ELF-1 (cell line): ENCODE results near the gene FBXO41.

ENCODE experiments used
- DNase-seq: peaks from one replicate; pipeline ENCODE4 v3.0.0-alpha.2; 2016; ENCODE audit warnings: low read depth, low spot score

FBXO41 gene, protein sequence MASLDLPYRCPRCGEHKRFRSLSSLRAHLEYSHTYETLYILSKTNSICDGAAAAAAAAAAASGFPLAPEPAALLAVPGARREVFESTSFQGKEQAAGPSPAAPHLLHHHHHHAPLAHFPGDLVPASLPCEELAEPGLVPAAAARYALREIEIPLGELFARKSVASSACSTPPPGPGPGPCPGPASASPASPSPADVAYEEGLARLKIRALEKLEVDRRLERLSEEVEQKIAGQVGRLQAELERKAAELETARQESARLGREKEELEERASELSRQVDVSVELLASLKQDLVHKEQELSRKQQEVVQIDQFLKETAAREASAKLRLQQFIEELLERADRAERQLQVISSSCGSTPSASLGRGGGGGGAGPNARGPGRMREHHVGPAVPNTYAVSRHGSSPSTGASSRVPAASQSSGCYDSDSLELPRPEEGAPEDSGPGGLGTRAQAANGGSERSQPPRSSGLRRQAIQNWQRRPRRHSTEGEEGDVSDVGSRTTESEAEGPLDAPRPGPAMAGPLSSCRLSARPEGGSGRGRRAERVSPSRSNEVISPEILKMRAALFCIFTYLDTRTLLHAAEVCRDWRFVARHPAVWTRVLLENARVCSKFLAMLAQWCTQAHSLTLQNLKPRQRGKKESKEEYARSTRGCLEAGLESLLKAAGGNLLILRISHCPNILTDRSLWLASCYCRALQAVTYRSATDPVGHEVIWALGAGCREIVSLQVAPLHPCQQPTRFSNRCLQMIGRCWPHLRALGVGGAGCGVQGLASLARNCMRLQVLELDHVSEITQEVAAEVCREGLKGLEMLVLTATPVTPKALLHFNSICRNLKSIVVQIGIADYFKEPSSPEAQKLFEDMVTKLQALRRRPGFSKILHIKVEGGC

DNA sequence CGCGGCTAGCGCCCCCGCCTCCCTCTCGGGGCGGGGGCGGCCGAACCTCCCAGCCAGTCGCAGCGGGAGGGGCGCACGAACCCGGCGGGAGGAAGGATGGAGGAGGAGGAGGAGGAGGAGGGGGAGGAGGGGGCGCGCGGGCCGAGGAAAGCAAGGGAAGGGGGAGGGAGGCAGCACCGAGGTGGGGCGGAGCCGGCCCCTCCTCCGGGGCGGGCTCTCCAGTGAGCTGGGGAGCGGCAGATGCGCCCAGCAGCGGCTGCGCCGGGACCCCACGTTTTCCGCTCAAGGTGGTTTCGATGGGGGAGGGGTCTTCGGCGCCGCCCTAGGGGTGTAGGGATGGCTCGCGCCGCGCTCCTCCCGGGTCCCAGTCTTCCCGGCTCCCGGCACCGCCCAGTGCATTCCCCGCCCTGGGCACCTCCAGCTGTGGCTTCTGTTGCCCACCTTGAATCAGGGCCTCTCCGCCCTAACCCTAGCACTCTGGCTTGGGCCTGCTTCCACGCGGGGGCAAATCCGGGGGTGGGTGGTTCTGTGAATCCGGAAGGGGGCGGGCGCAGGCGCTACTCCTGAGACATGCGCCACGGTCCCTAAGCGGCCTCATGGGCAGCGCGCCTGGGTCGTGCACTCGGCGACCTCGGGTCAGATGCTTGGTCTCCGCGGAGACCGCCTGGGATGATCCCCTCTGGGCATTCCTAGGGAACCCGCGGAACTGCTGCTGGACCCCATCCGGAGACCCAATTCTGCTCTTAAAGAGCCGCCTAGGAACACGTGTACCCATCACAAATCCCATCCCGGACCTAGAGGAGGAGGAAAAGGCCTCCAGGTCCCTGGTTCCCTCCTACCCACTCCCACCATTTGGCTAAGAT is at the start of gene FBXO41:
Gene FBXO41, minus strand, starts transcription at position 183 of the 863 bp plus-strand sequence. CDS start 14,848 bp downstream, outside the sequence.
- peak; percentile 31 for DNase-seq

DNA sequence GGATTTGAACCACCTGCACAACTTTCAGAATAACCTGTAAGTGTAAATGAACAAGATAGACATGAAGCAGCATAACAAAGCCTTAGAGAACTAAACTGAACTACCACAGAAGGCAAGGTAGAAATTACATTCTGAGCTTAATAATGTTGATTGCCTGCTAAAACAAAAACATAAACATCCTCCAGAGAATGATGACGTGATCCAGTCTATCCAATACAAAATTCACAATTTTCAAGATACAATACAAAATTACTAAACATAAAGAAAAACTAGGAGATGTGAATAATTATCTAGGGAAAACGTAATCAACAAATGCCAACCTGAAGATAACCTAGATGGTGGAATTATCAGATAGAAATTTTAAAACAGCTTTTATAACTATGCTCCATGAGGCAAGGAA is 49.8 kb upstream of the FBXO41 start:
- DNase-seq: no peak

DNA sequence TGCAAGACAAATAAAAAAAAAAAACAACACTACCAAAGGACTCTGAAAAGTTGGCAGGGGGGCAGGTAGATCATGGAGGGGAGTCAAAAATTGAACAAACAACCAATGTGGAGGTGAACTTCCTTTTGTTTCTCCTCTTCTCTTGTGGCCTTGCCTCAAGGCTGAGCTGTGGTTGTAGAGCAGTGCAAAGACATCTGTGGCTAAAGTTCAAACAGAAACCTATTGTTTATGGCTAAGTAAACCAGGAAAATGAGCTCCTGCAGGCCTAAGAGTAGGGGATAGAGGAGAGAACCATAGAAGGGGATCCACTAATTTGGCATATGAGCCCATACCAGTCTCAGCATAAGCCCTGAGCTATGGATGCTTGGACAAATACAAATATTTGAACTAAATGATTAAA is 49.3 kb upstream of the FBXO41 start:
- DNase-seq: no peak

DNA sequence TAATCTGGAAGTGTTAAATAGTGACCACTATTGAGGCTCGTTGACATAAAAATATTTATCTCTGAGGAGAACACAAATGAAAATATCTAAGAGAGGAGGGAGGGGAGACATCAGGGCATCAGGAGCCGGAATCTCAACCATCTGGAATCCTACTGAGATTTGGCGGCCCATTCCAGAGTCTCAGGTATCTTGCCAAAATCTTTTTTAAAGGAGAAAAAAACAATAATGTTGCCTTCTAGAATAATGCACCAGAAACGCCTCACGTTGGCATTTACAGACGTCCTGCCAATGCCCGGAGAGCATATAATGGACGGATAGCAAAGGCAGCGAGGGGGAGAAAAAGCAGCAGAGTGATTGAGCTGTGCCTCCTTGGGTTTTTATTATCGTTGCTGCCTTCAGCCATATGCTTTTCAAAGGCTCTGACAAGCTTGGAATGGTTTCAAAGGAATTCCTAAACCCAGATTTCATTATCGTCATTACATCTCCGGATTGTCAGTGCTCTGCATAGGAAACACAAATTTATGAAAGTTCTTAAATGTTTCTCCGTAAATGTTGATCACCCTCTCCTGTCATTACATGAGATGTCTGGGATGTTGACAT is 39.9 kb upstream of the FBXO41 start:
- DNase-seq: no peak

DNA sequence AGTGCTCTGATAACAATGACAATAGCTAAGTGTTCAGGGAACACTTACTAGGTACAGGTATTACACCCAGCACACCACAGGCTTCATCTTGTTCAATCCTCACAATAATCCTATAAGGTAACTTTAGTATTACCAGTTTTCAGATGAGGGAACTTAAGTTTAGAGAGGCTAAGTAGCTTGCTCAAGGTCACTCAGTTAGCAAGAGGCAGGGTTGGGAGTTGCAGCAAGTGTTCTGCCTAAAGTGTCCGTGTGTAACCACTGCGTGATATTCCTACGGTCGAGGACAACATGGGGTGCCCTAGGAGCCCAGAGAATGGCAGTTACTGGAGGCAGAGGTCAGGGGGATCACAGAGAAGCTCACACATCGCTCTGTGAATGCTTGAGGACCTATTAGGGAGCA is 39.3 kb upstream of the FBXO41 start:
- no peak for DNase-seq

DNA sequence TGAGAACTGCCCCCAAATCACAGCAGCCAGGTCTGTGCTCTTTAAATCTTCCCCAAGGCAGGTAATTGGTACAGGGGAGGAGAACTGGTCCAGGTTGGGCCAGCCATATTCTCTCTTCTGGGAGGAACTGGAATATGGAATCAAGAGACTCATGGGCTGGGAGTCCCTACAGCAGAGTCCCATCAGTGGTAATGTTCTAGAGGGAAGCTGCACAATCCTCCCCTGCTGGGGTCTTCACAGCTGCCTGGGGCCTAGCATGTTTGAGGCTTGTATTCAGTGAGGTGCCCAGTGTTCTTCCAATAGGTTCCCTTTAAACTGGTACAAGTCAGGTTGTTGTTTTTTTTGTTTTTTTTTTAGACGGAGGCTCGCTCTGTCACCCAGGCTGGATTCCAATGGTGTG is 30.2 kb upstream of the FBXO41 start:
- no peak for DNase-seq

DNA sequence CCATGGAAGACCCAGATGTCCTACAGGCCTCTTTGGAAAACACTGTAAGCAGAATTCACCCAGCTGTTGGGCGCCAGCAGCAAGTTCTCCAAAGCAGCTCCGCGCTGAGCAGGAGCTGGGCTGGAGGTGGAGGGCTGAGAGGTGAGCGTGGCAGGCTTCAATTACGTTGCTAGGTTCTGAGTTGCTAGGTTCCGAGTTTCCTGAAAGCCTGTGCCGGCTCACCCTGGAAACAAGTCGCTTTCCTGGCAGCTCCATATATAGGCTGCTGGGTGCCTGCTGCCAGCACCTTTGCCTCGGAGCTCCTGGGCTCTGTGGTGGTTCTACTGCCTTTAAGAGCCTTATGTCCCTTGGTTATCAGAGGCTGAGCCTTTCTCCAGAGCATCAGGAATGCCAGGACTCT is 23.4 kb upstream of the FBXO41 start:
- DNase-seq: no peak

DNA sequence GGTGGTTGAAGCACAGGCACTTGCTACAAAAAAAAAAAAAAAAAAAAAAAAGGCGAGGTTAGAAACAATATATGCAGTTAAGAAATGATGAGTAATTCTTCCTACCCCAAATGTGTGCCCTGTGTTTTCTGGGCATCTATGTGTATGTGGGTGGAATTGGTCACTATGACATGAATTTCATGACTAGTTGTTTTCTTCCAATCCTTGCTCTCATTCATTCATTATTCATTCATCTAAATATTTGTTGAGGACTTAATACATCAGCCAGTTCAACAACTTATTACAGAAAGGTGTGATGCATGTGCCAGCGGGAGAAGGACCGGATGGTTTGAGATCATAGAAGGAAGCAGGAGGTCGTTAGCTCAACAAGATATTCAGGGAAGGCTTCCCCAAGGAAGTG is 17.4 kb upstream of the FBXO41 start:
- DNase-seq: no peak

DNA sequence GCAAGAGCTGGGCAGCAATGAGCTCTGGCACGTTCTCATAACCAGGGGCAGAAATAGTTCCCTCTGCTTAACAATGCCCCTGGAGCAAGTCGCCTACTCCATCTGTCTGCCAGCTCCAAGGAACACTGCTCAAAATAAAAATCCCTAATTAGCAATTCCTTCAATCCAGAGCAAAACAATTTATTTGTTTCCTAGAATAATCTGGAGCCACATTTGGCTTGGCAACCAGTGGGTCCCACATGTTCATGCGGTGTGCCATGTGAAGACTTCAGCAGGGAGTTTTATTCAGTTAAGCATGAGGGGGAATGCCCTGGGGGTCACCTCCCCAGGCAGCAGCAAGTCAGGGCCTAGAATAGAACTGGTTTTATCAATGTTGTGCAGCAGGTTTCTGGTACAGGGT is 16.6 kb upstream of the FBXO41 start:
- DNase-seq: peak; percentile 11

DNA sequence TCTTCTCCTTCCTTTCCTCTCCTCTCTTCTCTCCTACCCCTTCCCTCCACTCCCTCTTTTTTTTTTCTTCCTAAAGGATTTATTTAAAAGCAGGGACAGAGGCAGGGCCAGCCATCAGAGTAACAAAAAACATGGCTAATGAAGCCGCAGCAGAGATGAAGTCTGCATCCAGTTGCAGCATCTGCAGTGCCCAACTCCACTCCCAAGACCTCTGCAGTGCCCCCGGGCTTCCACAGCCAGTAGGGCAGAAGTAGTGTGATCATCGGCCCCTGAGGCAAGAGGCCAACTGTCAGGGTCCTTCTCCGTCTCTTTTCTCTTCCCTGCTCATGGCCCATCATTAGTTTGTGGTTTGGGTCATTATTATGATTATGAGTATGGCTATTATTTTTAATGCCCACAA is 13.3 kb upstream of the FBXO41 start:
- no peak for DNase-seq

DNA sequence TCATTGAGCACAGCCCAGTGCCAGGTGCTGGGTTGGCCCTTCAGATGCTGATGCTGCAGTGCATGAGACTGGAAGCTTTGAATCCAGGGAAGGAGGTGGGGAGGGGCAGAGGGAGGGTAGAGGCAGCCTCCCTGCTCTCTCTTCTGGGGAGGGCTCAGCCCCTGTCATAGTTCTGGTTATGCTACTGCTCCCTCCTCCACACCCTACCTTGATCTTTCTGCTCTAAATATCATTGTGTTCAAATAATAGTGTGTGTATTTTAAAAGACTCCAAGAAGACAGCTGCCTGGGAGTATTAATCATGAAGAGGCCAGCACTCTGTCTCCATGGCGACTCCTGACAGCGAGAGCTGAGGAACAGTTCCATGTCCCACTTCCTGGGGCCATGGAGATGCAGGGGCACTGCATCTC is 12.9 kb upstream of the FBXO41 start:
- DNase-seq: no peak

DNA sequence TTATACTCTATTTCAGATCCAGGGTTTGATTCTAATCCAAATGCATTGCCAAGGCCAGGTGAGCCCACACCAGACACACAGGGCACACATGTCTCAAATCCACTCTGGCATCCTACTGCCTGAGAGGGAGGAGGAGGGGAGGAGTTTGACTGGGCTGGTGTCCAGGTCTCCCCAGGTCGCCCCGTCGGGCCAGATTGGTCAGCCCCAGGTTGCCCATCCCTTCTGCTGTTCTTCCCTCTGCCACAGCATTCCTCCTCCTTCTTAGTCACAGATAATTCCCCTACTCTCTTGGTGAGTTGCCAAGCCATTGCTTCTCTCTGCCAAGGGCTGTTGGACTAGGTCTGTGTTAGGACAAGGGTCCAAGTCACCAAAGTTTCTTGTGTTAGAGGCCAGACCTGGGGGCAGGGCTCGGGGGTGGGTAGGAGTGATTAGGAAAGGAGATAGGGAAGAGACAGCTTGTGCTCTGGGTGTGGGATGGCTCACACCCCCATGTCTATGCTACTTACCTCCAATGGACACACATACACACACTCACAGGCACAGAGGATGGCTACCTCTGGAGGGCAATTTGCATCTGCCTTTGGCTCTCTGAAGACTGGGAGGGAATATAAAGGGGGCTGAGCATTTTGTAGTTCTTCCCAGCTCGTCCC is 11.6 kb upstream of the FBXO41 start:
- no peak for DNase-seq

DNA sequence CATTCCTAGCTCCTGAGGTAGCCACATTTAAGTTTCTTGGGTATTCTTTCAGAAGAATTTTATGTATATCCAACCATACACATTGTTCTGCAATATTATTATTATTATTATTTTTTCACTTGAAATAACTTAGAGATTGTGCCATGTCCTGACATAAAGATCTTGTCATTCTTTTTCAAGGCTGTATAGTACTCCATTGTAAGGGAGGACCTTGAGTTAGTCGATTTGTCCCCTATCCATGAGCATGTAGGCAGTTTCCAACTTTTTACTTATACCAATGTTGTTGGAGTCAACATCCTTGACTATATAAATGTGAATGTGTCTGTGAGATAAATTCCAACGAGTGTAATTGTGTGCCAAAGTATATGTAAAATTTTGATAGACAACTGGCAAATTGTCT is 10.0 kb upstream of the FBXO41 start:
- no peak for DNase-seq

DNA sequence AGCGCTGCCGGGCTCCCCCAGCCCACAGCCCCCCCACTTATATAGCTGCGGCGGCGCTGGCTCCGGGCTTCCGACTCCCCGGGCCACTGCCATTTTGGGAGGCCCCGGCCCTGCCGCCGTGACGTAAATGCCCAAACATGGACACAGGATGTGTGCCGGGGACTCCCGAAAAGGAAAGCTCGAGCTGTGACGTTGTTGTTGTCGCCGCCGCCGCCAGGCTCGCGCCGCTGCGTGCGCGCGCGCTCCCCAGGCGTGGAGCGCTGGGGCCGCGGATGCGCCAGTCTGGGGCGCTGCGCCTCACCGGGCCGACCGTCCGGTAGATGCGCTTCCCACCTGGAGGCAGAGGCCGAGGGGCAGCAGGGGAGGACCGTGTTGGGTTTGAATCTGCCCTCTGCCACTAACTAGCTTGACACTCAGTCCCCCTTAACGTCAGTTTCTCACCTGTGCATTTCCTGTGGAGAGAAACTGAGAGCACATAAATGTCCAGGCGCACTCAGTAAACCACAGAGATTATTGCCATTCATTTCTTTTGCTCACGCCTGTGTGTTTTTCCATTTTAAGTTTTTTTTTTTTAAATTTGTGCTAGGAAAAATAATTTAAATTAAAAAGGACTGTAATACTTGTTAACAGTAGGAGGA is 9.4 kb upstream of the FBXO41 start, which contains the start of gene EGR4:
Gene EGR4, minus strand, starts transcription at position 15 of the 638 bp plus-strand sequence. CDS start 231 bp downstream, outside the sequence.
- DNase-seq: peak; percentile 88

DNA sequence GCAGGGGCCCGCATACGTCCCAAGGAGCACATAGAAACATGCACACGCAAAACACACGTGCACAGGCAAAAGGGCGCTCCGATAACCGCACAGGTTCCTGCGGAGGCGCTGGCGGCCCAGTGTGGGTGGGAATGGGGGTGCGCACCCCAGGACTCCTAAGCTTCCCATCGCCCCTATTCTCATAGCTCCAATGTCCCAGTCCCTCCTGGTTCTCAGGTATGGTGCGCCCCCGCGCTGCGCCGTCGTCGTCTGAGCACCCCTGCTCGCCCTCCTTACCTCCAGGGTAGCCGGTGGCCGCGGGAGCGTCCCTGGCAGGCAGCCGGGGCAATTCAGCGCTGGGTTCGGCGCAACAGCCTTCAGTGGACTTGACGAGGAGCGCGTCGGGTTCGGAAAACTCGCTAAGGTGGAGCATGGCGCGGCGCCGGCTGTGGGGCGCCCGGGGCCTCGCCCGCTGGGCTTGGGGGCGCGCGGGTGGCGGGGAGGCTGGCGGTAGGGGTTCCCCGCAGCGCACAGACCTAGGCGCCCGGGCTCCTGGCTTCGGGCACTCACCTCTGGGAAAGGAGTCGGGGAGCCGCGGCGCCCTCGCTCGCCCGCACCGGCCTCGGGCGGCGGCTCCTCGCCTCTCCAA is 8.7 kb upstream of the FBXO41 start:
- DNase-seq: peak; percentile 9

DNA sequence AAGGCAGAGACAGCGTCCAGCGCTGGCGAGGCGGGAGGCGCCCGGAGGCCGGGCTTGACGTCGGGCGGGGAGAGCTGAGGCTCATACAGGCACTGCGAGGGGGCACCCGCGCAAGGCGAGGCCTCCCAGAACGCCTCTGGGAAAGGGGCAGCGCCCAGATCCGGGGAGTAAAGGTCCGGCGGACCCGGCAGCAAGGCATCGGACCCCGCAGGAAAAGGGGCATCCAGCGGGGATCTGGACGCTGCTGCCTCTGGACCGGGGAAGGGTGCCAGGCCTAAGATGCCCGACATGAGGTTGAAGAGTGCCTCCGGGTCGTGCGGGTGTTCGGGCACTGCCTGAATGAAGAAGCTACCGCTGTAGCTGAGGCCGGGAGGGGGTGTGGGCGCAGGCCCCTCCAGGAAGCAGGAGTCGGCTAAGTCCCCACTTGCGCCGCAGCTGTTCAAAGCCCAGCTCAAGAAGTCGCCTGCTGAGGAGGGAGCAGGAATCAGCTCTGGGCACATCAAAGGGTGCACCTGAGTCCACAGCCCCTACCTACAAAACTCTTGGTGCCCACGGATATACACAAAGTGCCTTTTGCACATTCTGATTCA is 8.1 kb upstream of the FBXO41 start:
- DNase-seq: peak; percentile 14

DNA sequence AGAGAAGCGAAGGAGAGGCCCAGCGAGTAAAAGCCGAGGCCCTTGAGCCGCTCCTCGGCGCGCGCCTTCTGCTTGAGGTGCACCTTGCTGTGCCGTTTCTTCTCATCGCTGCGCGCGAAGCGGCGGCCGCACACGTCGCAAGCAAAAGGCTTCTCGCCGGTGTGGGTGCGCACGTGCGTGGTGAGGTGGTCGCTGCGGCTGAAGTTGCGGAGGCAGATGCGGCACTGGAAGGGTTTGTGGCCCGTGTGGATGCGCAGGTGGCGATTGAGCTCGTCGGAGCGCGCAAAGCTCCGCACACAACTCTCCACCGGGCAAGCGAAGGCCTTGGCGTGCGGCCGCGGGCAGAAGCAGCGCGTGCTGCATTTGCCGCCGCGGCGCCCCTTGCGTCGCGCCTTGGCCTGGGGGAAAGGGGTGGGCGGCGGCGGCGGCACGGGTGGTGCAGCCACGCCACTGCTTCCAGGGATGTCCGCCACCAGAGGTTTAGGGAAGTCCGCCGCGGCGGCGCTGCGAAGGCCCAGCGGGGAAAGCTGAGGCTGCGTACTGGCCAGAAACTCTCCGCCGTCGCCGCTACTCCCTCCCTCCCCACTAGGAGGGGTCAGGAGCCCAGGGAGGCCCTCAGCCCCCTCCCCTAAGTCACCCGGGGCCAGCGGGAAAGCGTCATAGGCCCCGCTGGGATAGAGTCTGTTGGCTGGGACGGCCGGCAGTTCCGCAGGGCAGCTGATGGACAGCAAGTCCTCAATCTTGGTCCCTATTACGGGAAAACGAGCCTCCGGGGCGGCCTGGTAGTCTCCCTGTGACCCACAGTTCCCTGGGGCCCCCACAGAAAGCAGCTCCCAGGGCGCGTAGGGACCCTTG is 7.4 kb upstream of the FBXO41 start:
- DNase-seq: peak; percentile 84

DNA sequence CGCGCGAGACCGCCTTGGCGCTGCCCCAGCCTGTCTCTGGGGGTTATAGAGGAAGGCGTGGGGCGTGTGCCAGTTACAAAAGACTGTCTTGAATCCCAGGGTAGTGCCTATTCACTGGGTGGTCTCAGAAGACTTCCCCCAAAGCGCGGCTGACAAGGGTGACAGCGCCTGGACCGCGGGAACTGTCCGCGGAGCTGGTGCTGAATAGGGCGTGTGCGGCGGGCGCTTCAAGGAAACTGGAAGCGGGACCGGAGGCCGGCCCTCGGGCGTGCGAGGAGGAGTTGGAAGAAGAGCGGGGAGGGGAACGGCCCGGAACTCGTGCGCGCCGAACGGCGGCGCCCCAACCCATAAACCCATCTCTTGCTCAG is 6.8 kb upstream of the FBXO41 start:
- DNase-seq: peak; percentile 85
